Common myeloid progenitor, CD34-positive (primary cell): ENCODE data around the gene HOXD13.

Experiments used
- CTCF ChIA-PET: fragments of 350-600 bp; sonication (Branson Sonifier 250); formaldehyde crosslinking; loops from one replicate; lab custom pipeline; 2021; ENCODE audit warnings: antibody characterized with exemption; lab: Charles Lee
- POLR2A ChIA-PET: fragments of 350-600 bp; sonication (Branson Sonifier 250); formaldehyde crosslinking; loops from one replicate; lab custom pipeline; 2021; ENCODE audit warnings: antibody characterized with exemption; lab: Charles Lee
- DNase-seq, 3 donors: peaks; one replicate each; pipeline versions ENCODE4 v3.0.0 to v3.0.0-alpha.2; 2013
- H3K27ac ChIP-seq, 2 experiments: 1 replicate in 1 of 2; 2 replicates in 1 of 2; pipeline ENCODE4 v1.7.0; 2013; ENCODE audit warnings: inconsistent platforms in 2 of 2, low read length in 2 of 2, mild to moderate bottlenecking in 2 of 2, low read depth in 1 of 2, moderate library complexity in 1 of 2; ENCODE audit not compliant: severe bottlenecking in 2 of 2, insufficient read depth in 1 of 2, poor library complexity in 1 of 2
- H3K27me3 ChIP-seq, 5 experiments: replicated peaks in 2 of 5; 1 replicate in 3 of 5; 2 replicates in 2 of 5; pipeline versions ENCODE4 v1.6.1 to v1.7.0; 2013; ENCODE audit warnings: low read length in 4 of 5, mild to moderate bottlenecking in 2 of 5, moderate library complexity in 2 of 5, inconsistent platforms in 1 of 5; ENCODE audit not compliant: insufficient read depth in 5 of 5, control insufficient read depth in 4 of 5
- H3K36me3 ChIP-seq, 4 experiments: 1 replicate in 2 of 4; 2 replicates in 2 of 4; pipeline versions ENCODE4 v1.6.1 to v1.7.0; 2013; ENCODE audit warnings: low read length in 3 of 4, control low read depth in 1 of 4, mild to moderate bottlenecking in 1 of 4; ENCODE audit not compliant: control insufficient read depth in 4 of 4, insufficient read depth in 4 of 4
- H3K4me1 ChIP-seq, 4 experiments: 1 replicate in 3 of 4; 2 replicates in 1 of 4; pipeline versions ENCODE4 v1.6.1 to v1.7.1; 2013; ENCODE audit warnings: low read length in 3 of 4, mild to moderate bottlenecking in 3 of 4, control low read depth in 1 of 4, inconsistent platforms in 1 of 4, moderate library complexity in 1 of 4; ENCODE audit not compliant: control insufficient read depth in 4 of 4, insufficient read depth in 4 of 4; ENCODE audit errors: control extremely low read depth in 1 of 4
- H3K4me3 ChIP-seq, 7 experiments: 1 replicate in 4 of 7; 2 replicates in 3 of 7; pipeline versions ENCODE4 v1.5.1 to v1.7.0; 2013; ENCODE audit warnings: mild to moderate bottlenecking in 7 of 7, low read length in 6 of 7, moderate library complexity in 6 of 7, inconsistent platforms in 2 of 7, low read depth in 2 of 7, control low read depth in 1 of 7; ENCODE audit not compliant: insufficient read depth in 4 of 7, control insufficient read depth in 1 of 7; ENCODE audit errors: extremely low read depth in 1 of 7
- H3K9me3 ChIP-seq, 5 experiments: 1 replicate in 4 of 5; 2 replicates in 1 of 5; pipeline versions ENCODE4 v1.6.1 to v1.7.1; 2013; ENCODE audit warnings: low read length in 4 of 5, mild to moderate bottlenecking in 2 of 5, inconsistent platforms in 1 of 5, low read depth in 1 of 5, moderate library complexity in 1 of 5; ENCODE audit not compliant: control insufficient read depth in 4 of 5, insufficient read depth in 2 of 5; ENCODE audit errors: control extremely low read depth in 1 of 5
- WGBS: methylation state at CpG from one replicate; pipeline ENCODE4 v1.1.5; 2013; ENCODE audit not compliant: insufficient coverage; 5-methylcytosine and 5-hydroxymethylcytosine counted together

Gene HOXD13

GRCh38 chr2:176130147-176130956 lies 37.8 kb downstream of the HOXD13 start:
- Histone ChIP-seq H3K27ac (no peak overlapping the region), H3K4me3 (peak overlapping the region in 2 of 7 experiments; percentile 23 to 26)

GRCh38 chr2:176130957-176131847 lies 38.7 kb downstream of the HOXD13 start:
- ChIA-PET POLR2A (interaction anchor here (0.6 kb wide), 1 partner anchor 1008 kb away, joined by 3 read pairs; no protein-coding TSS in a partner anchor), CTCF (interaction anchor here (0.5 to 3.4 kb wide), 17 partner anchors 11 to 523 kb away, joined by 3 to 40 read pairs (median 3); partner anchors contain the start of gene HOXD13)
- Histone ChIP-seq H3K27ac (no peak overlapping the region), H3K4me3 (no peak overlapping the region), H3K9me3 (no peaks in the 10 kb centered on the region), H3K27me3 (peaks cover 49 to 99% (median 64%) of the 10 kb centered on the region in 5 experiments), H3K4me1 (peaks cover 4 to 14% (median 9%) of the 10 kb centered on the region in 4 experiments), H3K36me3 (no peaks in the 10 kb centered on the region)
- WGBS, result 8% methylated on average over 9 of the region's 15 CpGs
- no peak for DNase-seq

More at GRCh38 chr2:176130147-176130956, 37.8 kb downstream of the HOXD13 start:
- H3K9me3 ChIP-seq, result no peaks in the 10 kb centered on the region
- ChIA-PET CTCF (interaction anchor here (0.5 to 3.4 kb wide), 11 partner anchors 12 to 524 kb away, joined by 3 to 40 read pairs (median 3); no protein-coding TSS in a partner anchor), POLR2A (interaction anchor here (0.6 kb wide), 1 partner anchor 1008 kb away, joined by 3 read pairs; no protein-coding TSS in a partner anchor)
- peaks cover 46 to 99% (median 62%) of the 10 kb centered on the region in 5 experiments for H3K27me3 ChIP-seq
- no peaks in the 10 kb centered on the region for H3K36me3 ChIP-seq
- peaks cover 4 to 14% (median 9%) of the 10 kb centered on the region in 4 experiments for H3K4me1 ChIP-seq
- under 1% methylated on average over 94 of the region's 100 CpGs for WGBS
- DNase-seq, result peak in 1 of 3 donors; percentile 62

- peaks cover 46 to 99% (median 68%) of the 10 kb centered on the region in 5 experiments for H3K27me3 ChIP-seq
- no peak for DNase-seq
Measured at GRCh38 chr2:176131848-176132158, 39.3 kb downstream of the HOXD13 start.

GRCh38 chr2:176132205-176133171 lies 40.0 kb downstream of the HOXD13 start:
- Histone ChIP-seq H3K4me3 (peak overlapping the region in 2 of 7 experiments; percentile 25 to 52), H3K27ac (no peak overlapping the region), H3K4me1 (peaks cover 4 to 20% (median 16%) of the 10 kb centered on the region in 4 experiments), H3K27me3 (peaks cover 48 to 100% (median 68%) of the 10 kb centered on the region in 5 experiments), H3K9me3 (no peaks in the 10 kb centered on the region), H3K36me3 (no peaks in the 10 kb centered on the region)
- peak; percentile 57 to 80 (median 79) for DNase-seq
- WGBS, result 8% methylated on average over 24 of the region's 33 CpGs
- CTCF ChIA-PET, result interaction anchor here (0.6 to 3.4 kb wide), 20 partner anchors 9 to 681 kb away, joined by 3 to 40 read pairs (median 4); partner anchors contain the start of genes HOXD13 and HOXD9
- POLR2A ChIA-PET, result interaction anchor here (0.6 kb wide), 1 partner anchor 514 kb away, joined by 6 read pairs; no protein-coding TSS in a partner anchor

More at GRCh38 chr2:176131848-176132158, 39.3 kb downstream of the HOXD13 start:
- H3K4me1 ChIP-seq, result peaks cover 4 to 19% (median 14%) of the 10 kb centered on the region in 4 experiments
- H3K27ac ChIP-seq, result no peak overlapping the region
- no peak overlapping the region for H3K4me3 ChIP-seq
- no peaks in the 10 kb centered on the region for H3K36me3 ChIP-seq
- ChIA-PET POLR2A (no interaction called here), CTCF (interaction anchor here (0.8 to 3.4 kb wide), 13 partner anchors 9 to 522 kb away, joined by 3 to 40 read pairs (median 3); partner anchors contain the start of genes HOXD13 and HOXD9)
- no peaks in the 10 kb centered on the region for H3K9me3 ChIP-seq
- no CpG with 5 or more reads among the region's 4 CpGs for WGBS

GRCh38 chr2:176133389-176133788 lies 40.9 kb downstream of the HOXD13 start:
- peaks cover 53 to 100% (median 63%) of the 10 kb centered on the region in 5 experiments for H3K27me3 ChIP-seq
- DNase-seq, result no peak
- CTCF ChIA-PET, result interaction anchor here (0.8 to 3.4 kb wide), 11 partner anchors 9 to 514 kb away, joined by 3 to 40 read pairs (median 5); no protein-coding TSS in a partner anchor
- H3K27ac ChIP-seq, result no peak overlapping the region
- H3K36me3 ChIP-seq, result no peaks in the 10 kb centered on the region
- H3K4me1 ChIP-seq, result peaks cover 4 to 20% (median 16%) of the 10 kb centered on the region in 4 experiments
- no peaks in the 10 kb centered on the region for H3K9me3 ChIP-seq
- no peak overlapping the region for H3K4me3 ChIP-seq
- POLR2A ChIA-PET, result no interaction called here

- DNase-seq, result no peak
- peaks cover 0 to 5% (median 0%) of the 10 kb centered on the region in 5 experiments for H3K9me3 ChIP-seq
- no peak overlapping the region for H3K4me3 ChIP-seq
- ChIA-PET POLR2A (no interaction called here), CTCF (interaction anchor here (0.8 to 2.6 kb wide), 9 partner anchors 10 to 513 kb away, joined by 3 to 11 read pairs (median 5); no protein-coding TSS in a partner anchor)
- H3K36me3 ChIP-seq, result no peaks in the 10 kb centered on the region
- no peak overlapping the region for H3K27ac ChIP-seq
- H3K27me3 ChIP-seq, result peaks cover 59 to 100% (median 66%) of the 10 kb centered on the region in 5 experiments
- 39% methylated on average over 3 of the region's 4 CpGs for WGBS
- peaks cover 4 to 20% (median 14%) of the 10 kb centered on the region in 4 experiments for H3K4me1 ChIP-seq
Measured at GRCh38 chr2:176134035-176134434, 41.5 kb downstream of the HOXD13 start.
